Measurements from ENCODE around the gene RRP8. TPM values are rescaled to one million over a fixed set of nuclear protein-coding genes. Genes with fewer than 3 reads are reported as not detected.

RRP8 gene
- total and polyA plus RNA-seq, 2 of the 8 experiments (the other 6 are each of a cell fraction or from before 2014, with no cell fraction given): 4.2 to 14.9 TPM

DNA sequence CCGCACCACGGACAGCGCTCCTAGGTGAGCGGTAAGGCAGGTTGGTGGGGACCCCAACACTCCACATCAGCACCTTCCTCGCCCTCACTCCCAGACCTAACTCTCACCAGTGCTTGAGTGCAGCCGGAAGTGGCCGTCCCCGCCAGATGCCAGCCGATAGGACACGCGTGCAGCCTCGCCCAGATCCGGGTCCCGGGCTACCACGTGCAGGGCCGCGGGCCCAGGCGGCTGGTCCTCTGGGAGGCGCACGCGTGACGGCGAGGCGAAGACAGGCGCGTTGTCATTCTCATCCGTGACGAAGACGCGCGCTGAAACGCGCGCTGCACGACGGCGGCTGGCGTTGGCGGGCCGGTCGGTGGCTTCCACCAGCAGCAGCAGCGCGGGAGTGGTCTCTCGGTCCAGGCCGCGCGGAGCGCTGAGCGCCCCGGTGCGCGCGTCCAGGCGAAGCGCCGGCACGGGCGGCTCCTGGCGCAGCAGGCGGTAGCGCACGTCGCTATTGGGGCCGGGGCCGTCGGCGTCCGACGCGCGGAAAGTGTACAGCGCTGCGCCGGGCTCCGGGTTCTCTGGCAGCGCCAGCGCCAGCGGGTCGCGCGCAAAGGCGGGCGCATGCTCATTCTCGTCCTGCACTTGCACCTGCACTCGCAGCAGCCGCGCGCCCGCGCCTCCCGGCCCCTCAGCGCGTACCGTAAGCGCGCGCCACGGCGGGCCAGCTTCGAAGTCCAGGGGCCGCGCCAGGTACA is 26.6 kb upstream of the RRP8 start (continued):
- TF ChIP-seq, protein P1, sequence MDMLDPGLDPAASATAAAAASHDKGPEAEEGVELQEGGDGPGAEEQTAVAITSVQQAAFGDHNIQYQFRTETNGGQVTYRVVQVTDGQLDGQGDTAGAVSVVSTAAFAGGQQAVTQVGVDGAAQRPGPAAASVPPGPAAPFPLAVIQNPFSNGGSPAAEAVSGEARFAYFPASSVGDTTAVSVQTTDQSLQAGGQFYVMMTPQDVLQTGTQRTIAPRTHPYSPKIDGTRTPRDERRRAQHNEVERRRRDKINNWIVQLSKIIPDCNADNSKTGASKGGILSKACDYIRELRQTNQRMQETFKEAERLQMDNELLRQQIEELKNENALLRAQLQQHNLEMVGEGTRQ (IDR thresholded peaks at IDR 0.05; ENCODE audit: low read length): no peak
- peak; percentile 70 for TF ChIP-seq SUZ12 (IDR thresholded peaks at IDR 0.05; ENCODE audit: low read length)
- no peak for TF ChIP-seq CBX5 (IDR thresholded peaks at IDR 0.05; ENCODE audit: low read depth, low read length)
- no peak for TF ChIP-seq CHD1 (IDR thresholded peaks at IDR 0.05; ENCODE audit: low read depth, low read length)
- TF ChIP-seq CHD7 (IDR thresholded peaks at IDR 0.05; ENCODE audit: insufficient replicate concordance, low read length): no peak
- TF ChIP-seq TCF12 (IDR thresholded peaks at IDR 0.05; ENCODE audit: low read depth, low read length): no peak
- no peak for TF ChIP-seq BCL11A (IDR thresholded peaks at IDR 0.05; ENCODE audit: low read depth in 2 of 2, low read length in 2 of 2)
- no peak for TF ChIP-seq JUND (IDR thresholded peaks at IDR 0.05; ENCODE audit: low read length)
- TF ChIP-seq SIX5 (IDR thresholded peaks at IDR 0.05; ENCODE audit: low read depth, low read length): no peak
